HG02973 (cell line): ENCODE results near the gene RPUSD1.

Experiments used
- ATAC-seq: cut with Tn5 transposase; IDR thresholded peaks from one replicate; pipeline ENCODE4 v1.9.1; 2021; ENCODE audit warnings: moderate library complexity; ENCODE audit not compliant: unreplicated experiment

RPUSD1 gene

DNA sequence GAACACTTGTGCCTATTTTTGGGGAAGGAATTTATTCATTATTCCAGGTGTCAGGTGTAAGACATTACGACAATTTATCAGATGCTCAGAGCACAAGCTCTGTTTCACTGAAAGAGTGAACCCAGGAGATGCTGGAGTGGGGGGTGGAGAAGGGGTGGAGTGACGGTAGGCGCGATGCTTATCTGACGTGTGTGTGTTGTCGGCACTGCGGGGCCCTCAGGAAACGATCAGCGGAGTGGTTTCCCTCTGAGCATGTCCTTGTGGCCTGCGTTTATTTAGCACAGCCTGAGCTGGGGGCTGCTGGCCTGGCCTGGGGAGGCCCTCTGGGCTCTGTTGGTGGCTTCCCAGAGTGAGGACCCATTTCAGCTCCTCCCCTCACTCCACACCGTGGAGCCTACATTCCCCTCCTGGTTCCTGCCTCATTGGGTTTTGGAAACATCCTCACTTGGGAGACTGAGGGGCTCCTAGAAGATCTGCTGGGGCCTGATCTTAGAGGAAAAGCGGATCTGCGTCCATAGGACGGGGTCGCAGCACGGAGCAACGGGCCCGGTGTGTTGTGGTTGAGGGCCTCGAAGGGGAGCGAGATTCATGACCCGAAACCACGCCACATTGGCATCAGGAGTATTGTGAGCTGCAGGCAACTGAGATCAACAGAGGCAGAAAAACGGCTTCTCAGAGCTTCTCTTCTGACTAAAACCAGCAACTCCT, 31.3 kb upstream of the RPUSD1 start:
- ATAC-seq = no peak

DNA sequence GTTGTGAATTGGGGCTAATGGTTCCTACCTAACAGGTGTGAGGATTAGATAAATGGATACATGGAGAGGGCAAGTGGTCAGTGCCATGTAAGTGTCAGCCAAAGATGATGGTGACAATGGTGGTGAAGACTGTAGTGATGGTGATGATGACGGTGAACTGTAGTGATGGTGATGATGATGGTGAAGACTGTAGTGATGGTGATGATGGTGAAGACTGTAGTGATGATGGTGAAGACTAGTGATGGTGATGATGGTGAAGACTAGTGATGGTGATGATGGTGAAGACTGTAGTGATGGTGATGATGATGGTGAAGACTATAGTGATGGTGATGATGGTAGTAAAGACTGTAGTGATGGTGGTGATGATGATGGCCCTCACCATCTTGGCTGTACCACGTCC, 30.4 kb upstream of the RPUSD1 start:
- no peak for ATAC-seq

DNA sequence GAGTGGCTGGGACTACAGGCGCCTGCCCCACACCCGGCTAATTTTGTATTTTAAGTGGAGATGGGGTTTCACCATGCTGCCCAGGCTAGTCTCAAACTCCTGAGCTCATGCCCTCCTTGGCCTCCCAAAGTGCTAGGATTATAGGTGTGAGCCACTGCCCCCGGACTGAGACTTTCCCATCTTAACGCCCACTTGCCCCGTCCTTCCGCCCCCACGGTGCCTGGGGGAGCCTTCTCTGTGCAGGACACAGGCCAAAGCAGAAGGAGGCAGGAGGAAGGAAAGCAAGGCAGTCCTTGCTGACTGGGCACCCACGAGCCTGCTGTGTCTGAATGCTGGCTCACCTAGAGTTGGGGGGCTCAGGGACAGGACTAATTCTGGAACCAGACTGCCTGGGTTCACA, 30.0 kb upstream of the RPUSD1 start:
- ATAC-seq = no peak

DNA sequence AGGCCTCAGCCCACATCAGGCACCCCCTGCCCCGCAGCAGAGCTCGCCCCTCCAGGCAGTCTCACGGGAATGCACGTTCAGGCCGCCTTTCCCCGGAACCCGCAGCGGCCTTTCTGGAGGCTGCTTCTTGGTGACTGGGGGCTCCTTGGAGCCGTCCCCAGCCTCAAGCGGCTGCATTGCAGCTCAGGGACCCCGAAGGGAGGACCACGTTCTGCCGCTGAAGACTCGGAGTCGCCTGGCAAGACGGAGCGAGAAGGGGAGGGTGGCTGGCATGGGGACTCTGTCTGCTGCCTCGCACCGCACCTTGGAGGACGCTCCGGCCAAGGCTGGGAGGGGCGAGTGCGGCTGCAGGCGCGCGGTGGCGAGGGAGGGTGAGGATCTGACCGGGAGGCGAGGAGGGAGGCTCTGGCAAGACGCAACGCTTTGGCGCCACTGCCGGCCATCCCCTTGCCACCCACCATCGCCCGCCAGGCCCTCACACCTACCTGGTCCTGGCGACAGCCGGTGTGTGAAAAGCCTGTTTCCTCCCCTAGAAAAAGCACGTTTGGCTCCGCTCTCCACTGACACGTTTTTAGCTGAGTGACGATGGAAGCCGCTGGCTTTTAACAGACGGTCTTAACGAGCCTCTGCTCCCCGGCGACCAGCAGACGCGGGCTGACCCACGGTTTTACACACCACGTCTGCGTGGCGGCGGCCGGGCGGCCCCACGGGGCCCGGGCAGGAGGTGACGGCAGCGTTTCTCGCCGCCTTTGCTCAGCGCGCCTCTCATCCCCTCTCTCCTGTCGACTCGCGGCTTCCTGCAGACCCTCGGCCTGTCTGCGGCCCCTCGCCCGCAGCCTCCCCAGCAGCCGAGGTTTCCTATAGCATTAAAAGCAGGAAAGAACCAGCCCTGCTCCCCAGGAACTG, 29.1 kb upstream of the RPUSD1 start:
- ATAC-seq = no peak

DNA sequence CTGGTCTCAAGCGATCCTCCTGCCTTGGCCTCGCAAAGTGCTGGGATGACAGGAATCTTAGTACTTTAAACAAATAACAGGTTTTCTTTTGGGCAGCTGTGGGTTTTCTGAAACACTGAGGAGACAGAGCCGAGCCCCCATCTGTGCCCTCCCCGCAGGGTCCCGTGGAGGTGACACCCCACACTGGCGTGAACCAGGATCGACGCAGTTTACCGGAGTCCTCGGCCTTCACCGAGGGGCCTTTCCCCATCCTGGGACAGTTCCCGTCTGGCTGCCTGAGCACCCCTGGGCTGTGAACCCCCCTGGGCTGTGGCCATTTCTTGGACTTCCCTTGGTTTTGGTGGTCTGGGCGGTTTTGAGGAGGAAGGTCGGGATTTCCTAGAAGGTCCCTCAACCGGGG, 27.7 kb upstream of the RPUSD1 start:
- no peak for ATAC-seq

DNA sequence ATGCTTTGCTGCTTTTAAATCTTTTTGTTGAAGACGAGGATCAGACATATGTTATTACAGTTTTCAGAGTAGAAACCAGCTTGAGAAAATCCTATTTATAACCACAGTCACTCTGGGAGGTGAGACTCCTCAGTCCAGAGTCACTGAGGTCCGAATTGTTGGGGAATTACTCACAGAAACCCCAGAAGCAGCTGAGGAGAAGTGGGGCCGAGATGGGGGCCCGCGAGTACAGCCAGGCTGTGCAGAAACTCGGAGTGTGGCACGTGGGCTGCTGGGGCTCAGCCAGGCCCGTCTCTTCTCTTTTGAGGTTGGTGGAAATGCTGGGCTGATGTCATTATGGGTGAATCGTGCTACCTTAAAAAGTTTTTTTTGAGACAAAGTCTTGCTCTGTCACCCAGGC, 26.8 kb upstream of the RPUSD1 start:
- ATAC-seq = no peak

DNA sequence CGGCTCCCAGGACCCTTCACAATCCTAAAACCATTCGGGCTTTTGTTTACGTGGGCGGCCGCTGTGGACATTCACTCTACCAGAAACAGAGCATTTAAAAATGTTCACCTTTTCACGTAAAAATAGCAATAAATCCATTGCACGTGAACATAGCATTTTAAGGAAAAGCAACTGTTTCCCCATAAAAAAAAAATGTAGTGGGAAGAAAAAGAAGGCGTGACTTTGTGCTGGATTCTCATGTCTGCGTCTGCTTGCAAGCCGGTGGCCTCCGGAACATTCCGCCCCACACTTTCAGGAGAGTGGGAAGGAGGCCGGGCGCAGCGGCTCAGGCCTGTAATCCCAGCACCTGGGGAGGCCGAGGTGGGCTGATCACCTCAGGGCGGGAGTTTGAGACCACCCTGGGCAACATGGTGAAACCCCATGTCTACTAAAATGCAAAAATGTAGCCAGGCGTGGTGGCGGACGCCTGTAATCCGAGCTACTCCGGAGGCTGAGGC, 25.8 kb upstream of the RPUSD1 start:
- no peak for ATAC-seq

DNA sequence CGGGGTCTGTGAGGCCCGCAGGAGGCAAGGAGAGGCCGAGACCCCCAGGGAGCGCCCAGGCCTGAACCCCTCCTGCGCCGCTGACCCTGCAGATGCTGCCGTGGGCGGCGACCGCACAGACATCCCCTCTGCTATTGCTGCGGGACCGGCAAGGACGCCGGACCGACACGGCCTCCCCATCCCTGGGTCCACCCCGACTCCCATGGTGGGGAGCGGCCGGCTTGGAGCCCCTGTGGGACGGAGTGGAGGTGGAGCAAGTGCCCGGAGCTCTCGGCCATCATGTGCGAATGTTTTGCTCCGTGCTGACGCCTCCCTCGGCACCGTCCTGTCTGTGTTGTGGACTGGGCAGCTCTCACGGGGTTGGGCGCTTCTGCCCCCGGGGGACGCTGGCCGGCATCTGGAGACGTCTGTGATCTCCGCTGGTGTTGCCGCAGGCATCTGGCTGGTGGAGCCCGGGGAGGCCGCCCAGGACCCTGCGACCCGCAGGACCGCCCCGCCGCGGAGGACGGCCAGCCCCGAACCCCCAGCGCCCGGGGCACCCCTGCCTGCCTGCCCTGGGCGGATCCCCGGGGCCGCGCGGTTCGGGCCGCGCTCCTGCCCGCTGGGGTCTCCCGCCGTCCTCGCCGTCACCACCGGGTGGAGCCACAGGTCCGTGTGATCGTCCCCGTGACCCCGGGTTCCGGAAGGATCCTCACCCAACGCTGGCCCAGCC, 25.2 kb upstream of the RPUSD1 start:
- no peak for ATAC-seq

DNA sequence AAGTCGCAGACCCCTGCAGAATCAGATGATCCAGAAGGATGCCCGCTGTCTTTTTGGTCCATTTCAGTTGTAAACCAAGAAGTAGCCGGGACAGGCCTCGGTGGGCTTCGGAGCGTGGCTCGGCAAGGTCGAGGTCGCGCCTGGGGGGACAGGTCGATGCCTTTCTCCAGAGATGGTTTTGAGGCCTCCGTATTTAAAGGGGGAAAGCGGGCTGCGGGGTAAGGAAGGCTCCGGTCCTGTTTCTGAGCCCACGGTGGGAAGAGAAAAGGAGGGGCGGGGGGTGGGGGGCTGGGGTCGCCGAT, 19.9 kb upstream of the RPUSD1 start:
- ATAC-seq = no peak

DNA sequence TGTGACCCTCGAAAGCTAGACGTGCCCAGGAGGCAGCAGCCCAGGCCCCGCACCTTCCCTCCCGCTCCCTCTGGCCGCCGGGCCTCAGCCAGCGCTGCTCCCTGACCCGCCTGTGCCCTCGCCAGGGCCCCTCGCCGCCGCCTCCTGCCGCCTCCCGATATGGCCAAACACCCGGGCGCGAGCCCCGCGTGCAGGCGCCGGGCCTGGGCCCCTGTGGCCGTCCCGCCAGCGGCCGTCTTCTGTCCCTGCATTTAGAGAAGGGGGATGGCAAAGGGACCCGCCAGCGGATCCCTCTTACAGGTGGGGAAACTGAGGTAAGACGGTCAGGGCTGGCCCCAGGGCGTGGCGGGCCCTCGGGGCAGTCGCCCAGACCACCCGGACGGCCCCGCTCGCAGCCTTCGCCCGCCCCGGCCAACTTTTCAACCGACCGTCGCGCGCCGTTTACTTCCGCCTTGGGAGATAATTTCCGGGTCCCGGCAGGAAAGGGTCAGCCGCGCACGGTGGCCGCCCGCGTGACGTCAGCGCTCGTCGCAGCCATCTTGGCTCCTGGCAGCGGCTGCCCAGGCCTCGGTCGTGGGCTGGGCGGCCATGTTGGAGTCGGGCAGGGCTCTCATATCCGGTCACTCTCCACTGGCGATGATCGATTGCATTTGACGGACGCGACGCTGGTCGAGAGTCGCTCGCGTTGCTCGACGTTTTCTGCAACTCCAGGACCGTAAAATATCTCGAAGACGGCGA, 19.3 kb upstream of the RPUSD1 start:
- ATAC-seq = peak; percentile 89

DNA sequence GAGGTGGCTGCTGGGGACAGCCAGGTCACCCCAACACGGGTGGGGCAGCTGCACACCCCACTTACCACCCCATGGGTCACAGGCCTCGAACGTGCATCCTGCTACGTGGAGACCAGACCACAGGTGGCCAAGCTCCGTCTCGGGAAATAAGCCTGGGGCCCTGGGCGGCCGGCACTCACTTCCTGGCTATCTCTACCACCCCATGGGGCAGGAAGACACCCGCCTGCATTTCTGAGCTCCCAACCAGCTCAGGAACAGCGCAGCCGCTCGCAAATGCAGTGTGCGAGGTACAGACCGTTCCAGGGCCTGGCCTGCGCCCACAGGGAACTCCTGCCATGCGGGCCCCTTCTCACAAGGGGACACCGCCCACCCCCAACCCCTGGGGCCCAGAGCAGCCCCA, 17.3 kb upstream of the RPUSD1 start:
- ATAC-seq = no peak

DNA sequence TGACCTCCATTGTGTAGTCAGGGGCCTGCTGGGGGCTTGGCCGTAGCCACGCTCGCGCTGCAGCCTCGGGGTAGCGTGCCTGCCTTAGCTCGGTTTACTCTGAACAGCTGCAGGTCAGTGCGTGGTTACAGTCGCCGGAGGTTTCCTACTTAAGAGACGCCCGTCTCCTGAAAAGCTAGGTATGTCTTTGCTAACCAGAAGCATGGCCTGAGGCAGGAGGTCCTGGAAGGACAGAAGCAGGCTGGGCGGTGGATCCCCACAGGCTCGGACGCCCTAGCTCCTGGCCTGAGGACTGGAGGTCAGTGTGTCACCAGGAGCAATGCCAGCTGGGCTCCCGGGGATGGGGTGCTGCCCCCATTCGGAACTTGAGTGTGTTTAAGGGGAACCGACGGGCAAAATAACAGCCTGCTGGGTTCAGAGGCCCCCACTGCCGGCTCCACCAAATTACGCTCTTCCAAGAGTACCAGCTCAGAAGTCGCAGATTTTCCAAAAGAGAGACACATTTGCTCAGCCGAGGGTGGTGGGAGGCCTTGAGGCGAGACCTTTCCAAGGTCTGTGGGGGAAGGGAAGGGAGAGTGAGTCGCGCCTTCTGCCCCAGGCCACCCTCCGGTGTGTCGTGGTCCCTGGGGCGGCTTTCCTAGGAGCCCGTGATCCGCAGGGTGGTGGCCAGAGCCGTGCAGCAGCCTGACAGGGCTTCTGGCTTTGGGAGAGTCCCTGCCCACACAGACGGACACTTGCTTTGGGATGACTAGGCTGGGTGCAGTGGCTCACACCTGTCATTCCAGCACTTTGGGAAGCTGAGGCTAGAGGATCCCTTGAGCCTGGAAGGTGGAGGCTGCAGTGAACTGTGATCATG, 16.2 kb upstream of the RPUSD1 start:
- no peak for ATAC-seq

DNA sequence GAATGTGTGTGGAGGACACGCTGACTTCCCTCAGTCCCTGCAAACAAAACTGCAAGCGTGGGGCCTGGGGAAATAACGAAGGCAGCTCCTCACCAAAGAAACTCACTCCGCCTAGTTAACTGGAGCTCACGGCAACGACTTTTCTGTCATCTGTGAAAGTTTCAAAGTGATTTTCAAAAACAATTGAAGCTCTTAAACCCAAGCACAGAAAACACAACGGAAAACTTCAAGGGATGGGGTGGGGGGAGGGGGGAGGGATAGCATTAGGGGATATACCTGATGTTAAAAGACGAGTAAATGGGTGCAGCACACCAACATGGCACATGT, 15.5 kb upstream of the RPUSD1 start:
- ATAC-seq = no peak

DNA sequence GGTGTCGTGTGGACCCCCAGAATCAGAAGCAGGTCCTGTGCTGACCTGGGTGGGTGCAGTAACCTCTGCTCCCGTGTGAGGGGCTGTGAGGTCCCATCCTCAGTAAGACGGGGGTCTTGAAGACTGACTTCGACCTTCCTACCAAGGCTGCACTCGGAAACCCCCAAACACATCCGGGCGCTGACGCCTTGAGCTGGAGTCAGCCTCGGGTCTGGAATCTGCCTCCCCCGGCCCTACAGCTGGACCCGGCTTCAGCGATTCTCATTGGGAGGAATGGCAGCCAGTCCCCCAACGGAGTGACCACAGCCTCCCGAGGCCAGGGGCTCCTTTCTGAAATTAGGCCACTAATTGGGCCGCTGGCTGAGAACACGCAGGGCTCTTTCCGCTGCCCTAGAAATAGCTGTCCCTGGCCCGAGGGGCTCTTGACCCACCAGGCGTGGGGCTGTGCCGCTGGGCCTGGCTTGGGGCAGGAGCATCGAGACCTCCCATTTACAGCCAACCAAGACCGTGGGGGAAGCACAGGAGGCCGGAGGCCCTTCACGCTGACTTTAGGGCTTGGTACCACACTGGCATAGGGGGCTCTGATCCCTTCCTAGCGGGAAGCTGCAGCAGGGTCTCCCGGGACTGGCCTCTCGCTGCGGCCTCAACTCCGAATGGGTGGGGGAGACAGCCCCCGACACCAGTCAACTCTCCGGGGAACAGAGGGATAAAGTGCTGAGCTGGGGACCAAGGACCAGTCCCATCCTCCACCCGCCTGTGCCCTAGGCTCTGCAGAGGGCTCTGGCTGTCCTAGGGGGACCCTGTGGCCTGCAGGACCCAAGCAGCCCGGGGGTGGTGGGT, 15.0 kb upstream of the RPUSD1 start:
- no peak for ATAC-seq

DNA sequence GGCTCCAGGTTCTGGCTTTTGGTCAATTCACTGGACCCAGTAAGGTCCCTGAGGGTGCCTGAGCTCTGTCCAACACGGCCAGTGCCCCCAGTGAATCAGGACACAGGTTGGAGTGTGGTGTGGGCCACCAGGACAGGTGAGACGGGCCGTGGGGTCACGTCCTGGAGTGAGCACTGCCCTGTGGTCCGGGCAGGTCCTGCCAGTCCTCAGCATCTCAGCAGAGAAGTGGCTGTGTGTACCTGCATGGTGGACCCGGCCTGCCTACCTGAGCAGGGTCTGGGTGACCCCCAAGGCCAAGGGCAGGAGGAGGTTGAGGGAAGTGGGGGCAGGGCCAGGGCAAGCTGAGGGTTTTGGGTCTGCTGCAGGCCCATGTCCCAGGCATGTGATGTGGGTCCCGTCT, 14.3 kb upstream of the RPUSD1 start:
- no peak for ATAC-seq

DNA sequence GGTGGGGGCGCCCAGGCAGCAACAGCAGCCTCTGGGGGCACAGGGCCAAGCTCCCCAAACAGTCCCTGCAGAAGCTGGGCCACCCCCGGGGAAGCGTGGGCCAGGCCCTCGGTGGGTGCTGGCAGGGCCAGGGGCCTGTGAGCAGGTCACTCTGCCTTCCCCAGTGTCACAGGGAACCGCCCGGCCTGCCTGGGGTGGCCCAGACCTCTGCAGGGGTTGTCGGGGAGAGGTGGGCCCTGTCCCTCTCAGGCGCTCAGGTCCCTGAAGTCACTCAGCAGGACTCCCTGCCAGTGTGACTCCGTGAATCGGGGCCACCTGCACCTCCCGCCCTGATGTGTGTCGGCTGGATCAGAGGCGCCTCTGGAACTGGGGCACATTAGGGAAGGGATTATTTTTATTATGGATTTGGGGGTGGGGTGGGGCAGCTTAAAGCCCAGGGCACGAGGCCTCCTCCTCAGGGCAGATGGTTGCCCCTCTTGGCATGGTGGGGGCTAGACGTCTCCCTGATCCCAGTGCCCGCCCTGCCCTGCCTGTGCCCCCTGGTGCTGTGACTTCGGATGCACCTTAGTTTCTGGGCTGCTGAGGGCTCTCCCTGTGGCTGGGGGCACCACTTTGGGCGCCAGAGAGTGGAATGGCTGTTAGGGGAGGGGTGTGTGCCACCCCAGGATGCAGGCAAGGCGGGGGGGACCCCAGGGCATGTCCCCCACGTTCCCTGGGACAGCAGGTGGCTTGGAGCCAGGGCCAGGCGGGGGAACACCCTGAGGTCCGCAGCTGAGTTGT, 13.6 kb upstream of the RPUSD1 start:
- no peak for ATAC-seq

DNA sequence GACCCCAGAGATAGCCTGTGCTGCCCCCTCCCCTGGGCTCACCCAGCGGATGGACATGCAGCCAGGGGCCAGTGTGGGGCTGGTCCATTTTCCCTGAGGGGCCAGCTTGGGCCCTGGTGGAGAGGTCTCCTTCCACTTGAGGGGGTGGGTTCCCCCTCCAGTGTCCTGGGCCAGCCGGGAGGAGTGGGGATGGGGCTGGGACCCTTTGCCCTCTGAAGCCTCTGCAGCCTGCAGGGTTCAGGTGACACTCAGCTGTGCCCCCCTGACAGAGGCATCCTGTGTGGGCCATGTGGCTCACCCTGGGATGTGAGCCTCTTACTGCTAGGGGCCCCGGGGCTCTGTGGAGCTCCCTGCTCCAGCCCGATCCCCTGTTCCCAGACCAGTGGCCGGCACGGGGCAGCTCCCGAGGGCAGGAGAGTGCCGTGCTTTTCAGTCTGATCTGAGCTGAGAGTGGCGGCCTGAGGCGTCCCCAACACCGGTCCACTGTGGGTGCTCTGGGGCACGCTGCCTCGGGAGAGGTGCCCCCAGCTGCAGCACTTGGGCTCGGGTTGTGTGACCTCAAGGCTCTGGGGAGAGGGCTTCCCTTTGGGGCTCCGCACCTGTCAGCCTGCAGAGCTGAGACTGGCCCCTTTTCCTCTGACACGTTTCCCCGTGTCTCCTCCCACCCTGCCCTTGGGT, 12.8 kb upstream of the RPUSD1 start:
- ATAC-seq = no peak
